K562 (cell line): Measurements from ENCODE around the gene DLG4. TPM values are rescaled to one million over a fixed set of nuclear protein-coding genes. Genes with fewer than 3 reads are reported as not detected.

Experiments
- ATAC-seq: fragments of 200-7000 bp; cut with Tn5 transposase; 3 replicates; pipeline ENCODE4 v1.9.1; 2020; ENCODE audit warnings: moderate library complexity
- BruUV-seq: library from RNA; stranded (reverse); fragments of 400-500 nt; replicated peaks from 2 replicates; lab custom pipeline; 2021; lab: Mats Ljungman, UMichigan
- CTCF ChIA-PET: fragments of 300-600 bp; formaldehyde crosslinking; extraction: SDS; loops from one replicate; lab custom pipeline; 2021; ENCODE audit warnings: low intra/inter-chr PET ratio; lab: Yijun Ruan, JAX
- POLR2A ChIA-PET: fragments of 300-600, 350-650 bp; sonication (Branson Sonifier 250); formaldehyde crosslinking; extraction: SDS; loops from one replicate; lab custom pipeline; 2021; ENCODE audit warnings: antibody characterized with exemption, inconsistent platforms; lab: Yijun Ruan, JAX
- DNase-seq, 4 experiments: peaks; one replicate each; pipeline versions ENCODE4 v3.0.0 to v3.0.0-alpha.2; 2011 to 2018; ENCODE audit warnings: low spot score in 3 of 4, mixed read lengths in 3 of 4; ENCODE audit errors: extremely low read depth in 1 of 4
- FAIRE-seq: peaks from 2 replicates; lab custom pipeline; 2011; peaks lifted over from hg19 to GRCh38; lab: Jason Lieb, UNC
- H2AFZ ChIP-seq: 2 replicates; pipeline ENCODE4 v1.6.0; 2011; ENCODE audit warnings: low read depth, low read length, control low read depth, inconsistent platforms
- H3K27ac ChIP-seq: fragments of 200-600 bp; 3 replicates; pipeline ENCODE4 v1.8.0; 2011; ENCODE audit warnings: low read depth, mild to moderate bottlenecking, control low read depth, inconsistent platforms, low read length, moderate library complexity, mixed read lengths; ENCODE audit errors: extremely low read depth
- H3K27me3 ChIP-seq, 2 experiments: fragments of 300-600 bp in 1 of 2; 2 replicates in 1 of 2; 3 replicates in 1 of 2; pipeline versions ENCODE4 v1.6.0 to v1.8.0; 2011; ENCODE audit warnings: inconsistent platforms in 2 of 2, low read length in 2 of 2, mild to moderate bottlenecking in 1 of 2, mixed read lengths in 1 of 2, moderate library complexity in 1 of 2; ENCODE audit not compliant: control insufficient read depth in 2 of 2, insufficient read depth in 2 of 2
- H3K36me3 ChIP-seq: fragments of 300-600 bp; 3 replicates; pipeline ENCODE4 v1.8.0; 2011; ENCODE audit warnings: mild to moderate bottlenecking, low read length, inconsistent platforms; ENCODE audit not compliant: control insufficient read depth, insufficient read depth
- H3K4me1 ChIP-seq, 2 experiments: fragments of 200-600 bp in 1 of 2; replicated peaks in 1 of 2; 2 replicates in 1 of 2; 3 replicates in 1 of 2; pipeline versions ENCODE4 v1.5.1 to v1.8.0; 2011; ENCODE audit warnings: inconsistent platforms in 2 of 2, low read length in 2 of 2, mild to moderate bottlenecking in 1 of 2, mixed read lengths in 1 of 2, moderate library complexity in 1 of 2; ENCODE audit not compliant: control insufficient read depth in 2 of 2, insufficient read depth in 2 of 2
- H3K4me2 ChIP-seq: 2 replicates; pipeline ENCODE4 v1.6.1; 2011; ENCODE audit warnings: low read length, control low read depth, inconsistent platforms, mixed read lengths; ENCODE audit not compliant: insufficient read depth
- H3K4me3 ChIP-seq: fragments of 200-600 bp; sonication (generic), shearing (Covaris generic); 2 replicates; pipeline ENCODE4 v1.5.1; 2016; ENCODE audit warnings: control low read depth, inconsistent platforms
- H3K79me2 ChIP-seq: fragments of 200-600 bp; 3 replicates; pipeline ENCODE4 v1.8.0; 2011; ENCODE audit warnings: low read length, inconsistent platforms; ENCODE audit not compliant: control insufficient read depth, insufficient read depth
- H3K9ac ChIP-seq, 2 experiments: 2 replicates each; pipeline versions ENCODE4 v1.6.0 to v1.6.1; 2011; ENCODE audit warnings: low read depth in 2 of 2, low read length in 2 of 2, control low read depth in 1 of 2, inconsistent platforms in 1 of 2, mild to moderate bottlenecking in 1 of 2, mixed read lengths in 1 of 2; ENCODE audit not compliant: insufficient read depth in 1 of 2
- H3K9me1 ChIP-seq: one replicate; pipeline ENCODE4 v1.6.0; 2011; ENCODE audit warnings: inconsistent platforms, mild to moderate bottlenecking, low read length, moderate library complexity; ENCODE audit not compliant: control insufficient read depth, insufficient read depth
- H3K9me3 ChIP-seq: replicated peaks from 2 replicates; pipeline ENCODE4 v1.5.1; 2011; ENCODE audit warnings: low read depth, low read length, inconsistent platforms; ENCODE audit not compliant: control insufficient read depth, insufficient read depth
- H4K20me1 ChIP-seq: replicated peaks from 2 replicates; pipeline ENCODE4 v1.6.1; 2011; ENCODE audit warnings: low read length, inconsistent platforms, mixed read lengths; ENCODE audit not compliant: control insufficient read depth, insufficient read depth
- C11orf30 ChIP-seq: fragments of 450-650 bp; IDR thresholded peaks from 2 replicates; pipeline ENCODE4 v1.6.1; 2016; ENCODE audit warnings: low read depth, mild to moderate bottlenecking
- EHMT2 ChIP-seq: fragments of 450-650 bp; IDR thresholded peaks from 2 replicates; pipeline ENCODE4 v1.6.1; 2018; ENCODE audit warnings: antibody characterized with exemption
- MYBL2 ChIP-seq, 2 experiments: fragments of 450-650 bp in 1 of 2; sonication (generic) in 1 of 2; formaldehyde crosslinking in 1 of 2; IDR thresholded peaks; 2 replicates each; pipeline versions ENCODE4 v1.6.1 to v1.8.1; 2017 to 2022; ENCODE audit warnings: borderline replicate concordance in 1 of 2, inconsistent platforms in 1 of 2, low read depth in 1 of 2, mild to moderate bottlenecking in 1 of 2, missing genetic modification reagents in 1 of 2, moderate library complexity in 1 of 2
- SIN3B ChIP-seq: fragments of 450-650 bp; IDR thresholded peaks from 2 replicates; pipeline ENCODE4 v1.6.1; 2017; ENCODE audit warnings: low read depth, mild to moderate bottlenecking, moderate library complexity
- SUPT5H ChIP-seq: fragments of 450-650 bp; IDR thresholded peaks from 2 replicates; pipeline ENCODE4 v1.6.1; 2016
- ZNF57 ChIP-seq: fragments of 450-650 bp; formaldehyde crosslinking; IDR thresholded peaks from 2 replicates; pipeline ENCODE4 v1.4.0; 2020; ENCODE audit warnings: mild to moderate bottlenecking, moderate library complexity
- ZNF76 ChIP-seq: fragments of 250-450 bp; sonication (Bioruptor Pico); IDR thresholded peaks from 2 replicates; pipeline ENCODE4 v1.4.0; 2020; ENCODE audit warnings: mild to moderate bottlenecking, moderate library complexity, borderline replicate concordance
- WGBS: fragments of 100-300 bp; shearing (Covaris generic); methylation state at CpG from one replicate; pipeline ENCODE4 v1.1.6; 2016; ENCODE audit warnings: low coverage, mixed read lengths; ENCODE audit not compliant: insufficient coverage; ENCODE audit errors: missing lambda C conversion rate; 5-methylcytosine and 5-hydroxymethylcytosine counted together
- in situ Hi-C: fragments of 300-500 bp; cut with MboI; formaldehyde crosslinking; loops from 4 replicates; pipeline ENCODE4 v1.15.0; 2018; ENCODE audit warnings: inconsistent platforms, mixed read lengths
- intact Hi-C: fragments of 100-400 bp; cut with micrococcal nuclease; formaldehyde crosslinking; loops from 2 replicates; pipeline ENCODE4 v1.14.2; 2022
- polyA plus RNA-seq, 8 experiments: library from polyadenylated mRNA; depleted of rRNA in 4 of 8; stranded (reverse) in 5 of 8; unstranded in 3 of 8; fragments of >200 nt; fragmentation: Nextera tagmentation in 2 of 8; fragmentation: Illumina TruSeq in 1 of 8; extraction: Ambion mirVana in 2 of 8; extraction: Trizol in 1 of 8; gene quantifications; 2 replicates each; pipeline versions ENCODE4 v1.2.1 to v1.2.3, GENCODE V29; 2011 to 2014; ENCODE audit warnings: inconsistent platforms in 1 of 8, missing spikeins in 1 of 8
- total RNA-seq, 7 experiments: library from RNA; depleted of rRNA in 6 of 7; stranded (reverse); fragments of >200 nt in 6 of 7; fragmentation: Illumina TruSeq in 2 of 7; extraction: Trizol in 2 of 7; gene quantifications; 2 replicates each; pipeline versions ENCODE4 v1.2.1 to v1.2.3, GENCODE V29; 2011 to 2021; ENCODE audit warnings: low replicate concordance in 1 of 7
- TF ChIP-seq, protein P1 (sequence below), 2 experiments: fragments of 450-650 bp; conservative IDR thresholded peaks; 2 replicates each; pipeline ENCODE4 v1.6.1; 2017; ENCODE audit warnings: mild to moderate bottlenecking in 2 of 2, moderate library complexity in 2 of 2

DLG4 gene
- total and polyA plus RNA-seq, 9 of the 15 experiments (the other 6 are each of a cell fraction or from before 2014, with no cell fraction given): 0.03 to 12.0 (median 4.1) TPM

DNA sequence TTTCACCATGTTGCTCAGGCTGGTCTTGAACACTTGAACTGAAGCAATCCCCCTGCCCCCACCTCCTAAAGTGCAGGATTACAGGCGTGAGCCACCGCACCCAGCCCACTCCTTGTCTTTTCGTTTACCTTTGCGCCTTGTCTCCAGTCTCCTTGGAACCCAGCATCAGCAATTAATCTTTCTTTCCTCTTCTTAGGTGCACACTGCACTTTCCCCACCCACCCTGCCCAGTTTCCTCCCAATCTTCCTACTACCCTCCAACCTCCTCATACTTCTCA is 44.1 kb upstream of the DLG4 start:
- Histone ChIP-seq H3K9me3 (no peaks in the 10 kb centered on the region), H3K9me1 (no peaks in the 10 kb centered on the region), H3K4me1 (peaks cover 10 to 35% of the 10 kb centered on the region in 2 experiments; a peak in 4 of 5 replicates), H2AFZ (peak overlapping the region; percentile 97), H3K4me3 (peak overlapping the region; percentile 47), H3K79me2 (no peaks in the 10 kb centered on the region), H3K27ac (peak overlapping the region; percentile 70; the same call in 2 of the 3 replicates), H3K36me3 (peaks cover 16% of the 10 kb centered on the region; the same call in 2 of the 3 replicates), H4K20me1 (no peaks in the 10 kb centered on the region), H3K9ac (peak overlapping the region; percentile 63 to 89; a peak in 3 of 4 replicates), H3K27me3 (no peaks in the 10 kb centered on the region)
- ATAC-seq (peak; percentile 29), DNase-seq (no peak), FAIRE-seq (no peak)
- CTCF ChIA-PET: no interaction called here
- intact Hi-C loops: no loop called here
- no peak for TF ChIP-seq SIN3B
- no peak for TF ChIP-seq MYBL2 (IDR thresholded peaks at IDR 0.05; ENCODE audit: low read depth)
- no peak for TF ChIP-seq MYBL2 (CRISPR knock-in tag; IDR thresholded peaks at IDR 0.05; ENCODE audit: borderline replicate concordance)
- 0 out of 2 replicates have a peak, but pooled peaks have one; percentile 10 for TF ChIP-seq C11orf30
- TF ChIP-seq SUPT5H: no peak
- TF ChIP-seq EHMT2: no peak
- TF ChIP-seq ZNF57 (CRISPR knock-in tag): no peak
- TF ChIP-seq, protein P1, sequence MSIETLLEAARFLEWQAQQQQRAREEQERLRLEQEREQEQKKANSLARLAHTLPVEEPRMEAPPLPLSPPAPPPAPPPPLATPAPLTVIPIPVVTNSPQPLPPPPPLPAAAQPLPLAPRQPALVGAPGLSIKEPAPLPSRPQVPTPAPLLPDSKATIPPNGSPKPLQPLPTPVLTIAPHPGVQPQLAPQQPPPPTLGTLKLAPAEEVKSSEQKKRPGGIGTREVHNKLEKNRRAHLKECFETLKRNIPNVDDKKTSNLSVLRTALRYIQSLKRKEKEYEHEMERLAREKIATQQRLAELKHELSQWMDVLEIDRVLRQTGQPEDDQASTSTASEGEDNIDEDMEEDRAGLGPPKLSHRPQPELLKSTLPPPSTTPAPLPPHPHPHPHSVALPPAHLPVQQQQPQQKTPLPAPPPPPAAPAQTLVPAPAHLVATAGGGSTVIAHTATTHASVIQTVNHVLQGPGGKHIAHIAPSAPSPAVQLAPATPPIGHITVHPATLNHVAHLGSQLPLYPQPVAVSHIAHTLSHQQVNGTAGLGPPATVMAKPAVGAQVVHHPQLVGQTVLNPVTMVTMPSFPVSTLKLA (conservative IDR thresholded peaks at IDR 0.05): no peak
- no peak for TF ChIP-seq ZNF76 (CRISPR knock-in tag)
- TF ChIP-seq, all 486 proteins: peak for 1
- POLR2A ChIA-PET: interaction anchor here (0.6 to 1.9 kb wide), 5 partner anchors 9 to 877 kb away, joined by 3 to 8 read pairs (median 4); no protein-coding TSS in a partner anchor
- no CpG with 5 or more reads among the region's 4 CpGs for WGBS
- no TSS peak for BruUV-seq
- in situ Hi-C loops: no loop called here
- peak overlapping the region; percentile 95 for H3K4me2 ChIP-seq
